PFSK-1 (cell line): ENCODE results near the gene CHID1.

Experiments used
- FOXP2 ChIP-seq: optimal IDR thresholded peaks from 2 replicates; pipeline ENCODE3; 2011; ENCODE audit warnings: borderline replicate concordance, control low read depth, inconsistent platforms; ENCODE audit not compliant: insufficient read depth; ENCODE audit errors: extremely low read length, extremely low read depth
- POLR2AphosphoS5 ChIP-seq: IDR thresholded peaks from 2 replicates; pipeline ENCODE4 v1.6.1; 2012; ENCODE audit warnings: low read depth, mild to moderate bottlenecking, control low read depth, low read length, moderate library complexity
- SIN3A ChIP-seq: IDR thresholded peaks from 2 replicates; pipeline ENCODE4 v1.6.1; 2012; ENCODE audit warnings: mild to moderate bottlenecking, low read length, moderate library complexity, borderline replicate concordance; ENCODE audit not compliant: insufficient read depth
- TAF1 ChIP-seq: IDR thresholded peaks from 2 replicates; pipeline ENCODE4 v1.6.1; 2012; ENCODE audit warnings: low read length, control low read depth, borderline replicate concordance; ENCODE audit not compliant: insufficient read depth
- TF ChIP-seq, protein P1 (sequence below), 2 experiments: IDR thresholded peaks; 2 replicates each; pipeline versions ENCODE4 v1.6.1 to v1.8.0; 2011 to 2012; ENCODE audit warnings: low read depth in 2 of 2, low read length in 2 of 2, control low read depth in 1 of 2, inconsistent platforms in 1 of 2, mild to moderate bottlenecking in 1 of 2, moderate library complexity in 1 of 2; ENCODE audit not compliant: insufficient read depth in 1 of 2

CHID1 gene

DNA sequence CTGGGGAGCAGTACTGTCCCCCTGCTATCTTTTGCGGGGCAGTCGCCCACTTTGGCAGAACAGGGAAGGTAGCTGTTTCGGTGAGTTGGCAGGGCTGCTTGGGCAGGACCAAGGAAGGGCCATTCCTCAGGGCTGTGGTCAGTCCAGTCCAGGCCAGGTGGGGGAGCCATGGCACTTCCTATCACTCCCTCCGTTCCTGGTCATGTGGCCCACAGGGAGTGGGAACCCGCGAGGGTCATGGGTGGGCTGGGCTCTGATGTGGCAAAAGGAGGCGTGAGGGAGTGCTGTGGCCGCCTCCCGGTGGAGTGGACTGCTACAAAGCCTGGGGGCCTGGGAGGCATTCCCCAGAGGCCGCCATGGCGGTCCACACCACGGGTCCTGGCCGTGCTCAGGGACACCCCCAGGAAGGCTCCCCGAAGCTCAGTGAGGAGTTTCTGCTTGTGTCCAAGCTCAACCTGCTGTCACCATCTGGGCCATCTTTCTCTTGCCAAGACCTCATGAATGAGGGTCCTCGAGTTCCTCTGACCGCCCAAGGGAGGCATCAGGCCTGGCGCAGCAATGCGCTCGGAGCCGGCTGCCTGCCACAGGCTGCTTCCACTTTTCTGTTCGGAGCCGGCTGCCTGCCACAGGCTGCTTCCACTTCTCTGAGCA is 11.9 kb downstream of the CHID1 start:
- TF ChIP-seq SIN3A (no peak), POLR2AphosphoS5 (no peak), TAF1 (no peak), FOXP2 (no peak)
- TF ChIP-seq, protein P1, sequence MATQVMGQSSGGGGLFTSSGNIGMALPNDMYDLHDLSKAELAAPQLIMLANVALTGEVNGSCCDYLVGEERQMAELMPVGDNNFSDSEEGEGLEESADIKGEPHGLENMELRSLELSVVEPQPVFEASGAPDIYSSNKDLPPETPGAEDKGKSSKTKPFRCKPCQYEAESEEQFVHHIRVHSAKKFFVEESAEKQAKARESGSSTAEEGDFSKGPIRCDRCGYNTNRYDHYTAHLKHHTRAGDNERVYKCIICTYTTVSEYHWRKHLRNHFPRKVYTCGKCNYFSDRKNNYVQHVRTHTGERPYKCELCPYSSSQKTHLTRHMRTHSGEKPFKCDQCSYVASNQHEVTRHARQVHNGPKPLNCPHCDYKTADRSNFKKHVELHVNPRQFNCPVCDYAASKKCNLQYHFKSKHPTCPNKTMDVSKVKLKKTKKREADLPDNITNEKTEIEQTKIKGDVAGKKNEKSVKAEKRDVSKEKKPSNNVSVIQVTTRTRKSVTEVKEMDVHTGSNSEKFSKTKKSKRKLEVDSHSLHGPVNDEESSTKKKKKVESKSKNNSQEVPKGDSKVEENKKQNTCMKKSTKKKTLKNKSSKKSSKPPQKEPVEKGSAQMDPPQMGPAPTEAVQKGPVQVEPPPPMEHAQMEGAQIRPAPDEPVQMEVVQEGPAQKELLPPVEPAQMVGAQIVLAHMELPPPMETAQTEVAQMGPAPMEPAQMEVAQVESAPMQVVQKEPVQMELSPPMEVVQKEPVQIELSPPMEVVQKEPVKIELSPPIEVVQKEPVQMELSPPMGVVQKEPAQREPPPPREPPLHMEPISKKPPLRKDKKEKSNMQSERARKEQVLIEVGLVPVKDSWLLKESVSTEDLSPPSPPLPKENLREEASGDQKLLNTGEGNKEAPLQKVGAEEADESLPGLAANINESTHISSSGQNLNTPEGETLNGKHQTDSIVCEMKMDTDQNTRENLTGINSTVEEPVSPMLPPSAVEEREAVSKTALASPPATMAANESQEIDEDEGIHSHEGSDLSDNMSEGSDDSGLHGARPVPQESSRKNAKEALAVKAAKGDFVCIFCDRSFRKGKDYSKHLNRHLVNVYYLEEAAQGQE (IDR thresholded peaks at IDR 0.05; ENCODE audit: insufficient read depth in 1 of 2, low read depth in 2 of 2, low read length in 2 of 2): no peak

DNA sequence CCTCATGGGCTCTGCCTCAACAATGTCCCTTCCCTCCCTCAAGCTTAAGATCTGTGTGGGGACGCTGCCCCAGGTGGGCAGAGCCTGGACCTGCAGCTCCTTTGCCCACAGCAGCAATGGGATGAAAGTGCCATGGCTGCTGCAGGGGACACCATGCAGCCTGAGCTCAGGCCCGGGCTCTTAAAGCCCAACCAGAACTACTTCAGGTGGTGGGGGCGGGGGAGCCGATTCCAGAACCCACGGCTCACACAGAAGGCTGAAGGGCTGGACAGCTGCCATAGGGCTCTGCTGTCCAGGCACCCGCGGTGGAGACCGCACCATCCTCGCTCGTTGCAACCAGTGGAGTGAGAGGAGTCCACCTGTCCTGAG is 12.5 kb downstream of the CHID1 start:
- TF ChIP-seq TAF1: no peak
- TF ChIP-seq, protein P1 (IDR thresholded peaks at IDR 0.05; ENCODE audit: insufficient read depth in 1 of 2, low read depth in 2 of 2, low read length in 2 of 2): no peak
- TF ChIP-seq POLR2AphosphoS5: no peak
- no peak for TF ChIP-seq SIN3A
- TF ChIP-seq FOXP2: no peak

DNA sequence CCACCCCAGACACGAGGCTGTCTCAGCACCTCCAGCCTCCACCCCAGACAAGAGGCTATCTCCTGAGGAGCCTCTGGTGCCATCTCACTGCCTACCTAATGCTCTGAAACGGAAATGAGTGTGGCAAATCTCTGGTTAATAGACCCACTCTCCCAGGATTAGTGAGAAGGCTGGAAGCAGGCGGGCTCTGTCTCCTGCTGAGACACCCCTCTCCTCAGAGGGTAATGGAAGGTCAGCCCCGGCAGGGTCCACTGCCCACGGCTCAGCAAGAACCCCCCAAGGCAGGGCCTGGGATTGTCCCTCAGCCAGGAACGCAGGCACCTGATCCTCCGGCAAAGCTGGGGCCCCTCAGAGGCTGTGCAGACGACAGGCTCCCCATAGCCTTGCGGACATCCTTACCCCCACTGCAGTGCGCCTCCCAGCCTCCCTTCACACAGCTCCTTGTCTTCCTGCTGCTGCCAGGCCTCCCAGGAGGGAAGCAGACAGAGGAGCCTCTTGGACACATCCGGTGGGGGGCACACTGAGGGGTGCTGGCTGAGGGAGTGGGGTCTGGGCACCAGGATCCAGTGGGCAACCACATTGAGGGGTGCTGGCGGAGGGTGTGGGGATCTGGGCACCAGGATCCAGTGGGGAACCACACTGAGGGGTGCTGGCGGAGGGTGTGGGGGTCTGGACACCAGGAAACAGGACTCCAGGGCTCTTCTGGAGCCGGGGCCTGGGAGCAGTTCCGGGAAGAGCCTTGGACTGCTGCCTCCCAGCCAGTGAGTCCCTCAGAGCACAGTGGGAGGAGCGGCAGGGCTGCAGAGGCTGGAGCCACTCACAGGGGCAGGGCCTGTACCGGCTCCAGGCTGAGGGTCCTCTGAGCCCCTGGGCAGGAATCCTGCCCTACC is 13.1 kb downstream of the CHID1 start:
- no peak for TF ChIP-seq SIN3A
- no peak for TF ChIP-seq POLR2AphosphoS5
- no peak for TF ChIP-seq TAF1
- TF ChIP-seq, protein P1 (IDR thresholded peaks at IDR 0.05; ENCODE audit: insufficient read depth in 1 of 2, low read depth in 2 of 2, low read length in 2 of 2): no peak
- no peak for TF ChIP-seq FOXP2

DNA sequence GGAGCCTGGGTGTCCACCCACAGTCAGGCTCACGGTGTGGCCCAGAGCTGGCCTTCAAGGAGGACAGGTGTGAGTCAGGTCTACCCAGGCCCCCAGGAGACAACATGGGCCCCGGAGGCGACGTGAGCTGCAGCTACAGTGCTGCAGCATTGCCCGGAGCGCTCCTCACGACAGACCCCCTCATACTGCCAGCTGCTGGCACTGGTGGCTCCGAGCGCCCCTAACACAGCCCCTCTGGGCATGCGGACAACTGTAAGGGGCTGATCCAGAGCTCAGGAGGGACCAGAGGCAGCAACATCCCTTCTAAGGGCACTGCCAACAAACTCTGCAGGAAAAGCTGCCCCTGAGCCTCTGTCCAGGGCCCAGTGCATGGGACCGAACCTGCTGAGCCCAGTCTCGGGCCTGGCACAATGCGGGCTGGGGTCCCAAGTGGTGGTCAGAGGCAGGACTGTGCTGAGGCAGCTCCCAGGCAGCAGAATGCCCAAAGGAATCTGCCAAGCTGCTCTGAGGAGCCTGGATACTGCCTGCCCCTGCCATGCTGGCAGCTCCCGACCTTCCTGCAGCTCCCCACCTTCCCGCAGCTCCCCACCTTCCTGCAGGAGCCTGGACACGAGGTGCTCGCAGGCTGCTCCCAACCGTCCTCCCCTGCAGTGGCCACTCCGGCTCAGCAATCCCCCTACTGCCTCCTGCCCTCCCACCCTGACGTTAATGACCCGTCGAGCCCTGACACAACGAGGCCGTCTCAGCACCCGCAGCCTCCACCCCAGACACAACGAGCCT is 15.1 kb downstream of the CHID1 start:
- TF ChIP-seq FOXP2 (no peak), TAF1 (no peak), SIN3A (no peak), POLR2AphosphoS5 (no peak)
- TF ChIP-seq, protein P1 (IDR thresholded peaks at IDR 0.05; ENCODE audit: insufficient read depth in 1 of 2, low read depth in 2 of 2, low read length in 2 of 2): no peak
